Measurements from ENCODE around the gene MEN1. TPM values are rescaled to one million over a fixed set of nuclear protein-coding genes. Genes with fewer than 3 reads are reported as not detected.
A peak's percentile ranks its signal among the peaks of the same experiment; 100 is the strongest.

MEN1 gene
- total RNA-seq, 2 experiments from 2014 or later = 44.4 to 72.4 TPM

DNA sequence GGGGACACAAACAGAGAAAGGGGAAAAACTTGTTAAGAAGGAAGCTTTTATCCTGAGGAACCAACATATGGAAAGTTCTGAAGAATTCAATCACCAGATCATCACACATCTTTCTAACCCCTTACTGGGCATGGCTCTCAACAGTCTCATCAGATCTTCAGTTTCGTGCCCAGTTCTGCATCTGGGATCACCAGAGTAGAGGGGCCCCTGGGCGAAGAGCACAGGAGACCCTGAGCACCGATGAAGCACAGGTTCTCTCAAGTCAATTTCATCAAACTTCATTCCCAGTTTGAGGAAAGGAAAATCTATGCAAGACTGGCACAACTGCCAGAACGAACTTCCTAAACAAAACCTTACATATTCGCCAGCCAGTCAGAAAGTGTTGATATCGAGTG lies 42.1 kb downstream of the MEN1 start:
- H3K4me2 ChIP-seq (ENCODE audit: low read length) = no peak overlapping the region
- H3K27ac ChIP-seq (ENCODE audit: low read depth, low read length, poor library complexity, severe bottlenecking) = no peak overlapping the region
- peaks cover 99% of the 10 kb centered on the region for H3K36me3 ChIP-seq (ENCODE audit: insufficient read depth, low read length)
- TF ChIP-seq, protein P1, sequence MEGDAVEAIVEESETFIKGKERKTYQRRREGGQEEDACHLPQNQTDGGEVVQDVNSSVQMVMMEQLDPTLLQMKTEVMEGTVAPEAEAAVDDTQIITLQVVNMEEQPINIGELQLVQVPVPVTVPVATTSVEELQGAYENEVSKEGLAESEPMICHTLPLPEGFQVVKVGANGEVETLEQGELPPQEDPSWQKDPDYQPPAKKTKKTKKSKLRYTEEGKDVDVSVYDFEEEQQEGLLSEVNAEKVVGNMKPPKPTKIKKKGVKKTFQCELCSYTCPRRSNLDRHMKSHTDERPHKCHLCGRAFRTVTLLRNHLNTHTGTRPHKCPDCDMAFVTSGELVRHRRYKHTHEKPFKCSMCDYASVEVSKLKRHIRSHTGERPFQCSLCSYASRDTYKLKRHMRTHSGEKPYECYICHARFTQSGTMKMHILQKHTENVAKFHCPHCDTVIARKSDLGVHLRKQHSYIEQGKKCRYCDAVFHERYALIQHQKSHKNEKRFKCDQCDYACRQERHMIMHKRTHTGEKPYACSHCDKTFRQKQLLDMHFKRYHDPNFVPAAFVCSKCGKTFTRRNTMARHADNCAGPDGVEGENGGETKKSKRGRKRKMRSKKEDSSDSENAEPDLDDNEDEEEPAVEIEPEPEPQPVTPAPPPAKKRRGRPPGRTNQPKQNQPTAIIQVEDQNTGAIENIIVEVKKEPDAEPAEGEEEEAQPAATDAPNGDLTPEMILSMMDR (conservative IDR thresholded peaks at IDR 0.05; ENCODE audit: low read length) = no peak
- TF ChIP-seq EZH2phosphoT487 (IDR thresholded peaks at IDR 0.05; ENCODE audit: borderline replicate concordance, low read depth, low read length) = no peak
- intact Hi-C loops (cut with micrococcal nuclease; ENCODE audit: unreplicated experiment) = no loop called here
- H4K20me1 ChIP-seq (ENCODE audit: insufficient read depth, low read length) = peaks cover 61% of the 10 kb centered on the region
- ChIA-PET POLR2A (no interaction called here), CTCF (ENCODE audit: unreplicated experiment) (interaction anchor here (0.8 kb wide), 1 partner anchor 80 kb away, joined by 3 read pairs; no protein-coding TSS in a partner anchor)
- H3K9me3 ChIP-seq (ENCODE audit: low read length) = no peaks in the 10 kb centered on the region
- no peak overlapping the region for H3K4me3 ChIP-seq (ENCODE audit: low read depth, low read length, poor library complexity, severe bottlenecking)
- H2AFZ ChIP-seq (ENCODE audit: low read length) = no peak overlapping the region
- peaks cover 50% of the 10 kb centered on the region for H3K4me1 ChIP-seq (ENCODE audit: insufficient read depth, low read length, poor library complexity, severe bottlenecking)
- no peaks in the 10 kb centered on the region for H3K9me2 ChIP-seq (ENCODE audit: insufficient read depth, low read length)
- H3K79me2 ChIP-seq (ENCODE audit: insufficient read depth, low read depth, low read length) = peaks cover 62% of the 10 kb centered on the region
- DNase-seq (ENCODE audit: low spot score) = no peak
- BruUV-seq (replicated peaks) = no TSS peak

GRCh38 chr11:64767344-64768299 lies 42.7 kb downstream of the MEN1 start:
- no peak overlapping the region for H3K27ac ChIP-seq (ENCODE audit: low read depth, low read length, poor library complexity, severe bottlenecking)
- H3K9me3 ChIP-seq (ENCODE audit: low read length) = no peaks in the 10 kb centered on the region
- CTCF ChIA-PET (ENCODE audit: unreplicated experiment) = interaction anchor here (0.8 kb wide), 1 partner anchor 81 kb away, joined by 3 read pairs; no protein-coding TSS in a partner anchor
- H2AFZ ChIP-seq (ENCODE audit: low read length) = no peak overlapping the region
- no peak overlapping the region for H3K4me2 ChIP-seq (ENCODE audit: low read length)
- DNase-seq (ENCODE audit: low spot score) = peak; percentile 78
- intact Hi-C loops (cut with micrococcal nuclease; ENCODE audit: unreplicated experiment) = loop anchor here (1.0 kb wide), 1 partner anchor 24 kb away; no protein-coding TSS in a partner anchor
- H3K9me2 ChIP-seq (ENCODE audit: insufficient read depth, low read length) = no peaks in the 10 kb centered on the region
- no peak for TF ChIP-seq EZH2phosphoT487 (IDR thresholded peaks at IDR 0.05; ENCODE audit: borderline replicate concordance, low read depth, low read length)
- TF ChIP-seq, protein P1 (conservative IDR thresholded peaks at IDR 0.05; ENCODE audit: low read length) = peak; percentile 90
- H3K79me2 ChIP-seq (ENCODE audit: insufficient read depth, low read depth, low read length) = peaks cover 56% of the 10 kb centered on the region
- no TSS peak for BruUV-seq (replicated peaks)
- no peak overlapping the region for H3K4me3 ChIP-seq (ENCODE audit: low read depth, low read length, poor library complexity, severe bottlenecking)
- POLR2A ChIA-PET = no interaction called here
- peaks cover 50% of the 10 kb centered on the region for H3K4me1 ChIP-seq (ENCODE audit: insufficient read depth, low read length, poor library complexity, severe bottlenecking)
- peaks cover 55% of the 10 kb centered on the region for H4K20me1 ChIP-seq (ENCODE audit: insufficient read depth, low read length)
- H3K36me3 ChIP-seq (ENCODE audit: insufficient read depth, low read length) = peaks cover 99% of the 10 kb centered on the region

DNA sequence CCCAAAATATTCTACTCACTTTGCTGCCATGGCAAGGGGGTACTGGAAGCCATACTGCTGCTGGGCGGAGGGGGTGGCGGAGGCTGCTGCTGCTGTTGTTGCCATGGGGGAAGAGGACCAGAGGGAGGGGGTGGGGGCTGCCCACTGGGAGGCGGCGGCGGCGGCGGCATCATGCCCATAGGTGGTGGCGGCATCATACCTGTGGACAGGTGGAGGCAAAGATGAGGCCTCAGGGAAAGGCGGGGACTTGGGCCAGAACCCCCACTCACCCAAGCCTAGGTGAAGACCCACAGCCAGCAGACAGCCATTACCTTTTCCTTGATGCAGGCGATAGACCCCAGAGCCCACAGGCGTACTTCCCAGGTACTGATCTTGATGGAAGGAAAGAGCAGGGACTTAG lies 43.5 kb downstream of the MEN1 start:
- POLR2A ChIA-PET = no interaction called here

More for the DNA sequence above, 43.5 kb downstream of the MEN1 start:
- H3K27ac ChIP-seq (ENCODE audit: low read depth, low read length, poor library complexity, severe bottlenecking) = no peak overlapping the region
- DNase-seq (ENCODE audit: low spot score) = no peak
- intact Hi-C loops (cut with micrococcal nuclease; ENCODE audit: unreplicated experiment) = loop anchor here (1.0 kb wide), 1 partner anchor 24 kb away; no protein-coding TSS in a partner anchor
- no peak overlapping the region for H2AFZ ChIP-seq (ENCODE audit: low read length)
- H3K4me1 ChIP-seq (ENCODE audit: insufficient read depth, low read length, poor library complexity, severe bottlenecking) = peaks cover 50% of the 10 kb centered on the region
- no peak overlapping the region for H3K4me3 ChIP-seq (ENCODE audit: low read depth, low read length, poor library complexity, severe bottlenecking)
- peaks cover 47% of the 10 kb centered on the region for H4K20me1 ChIP-seq (ENCODE audit: insufficient read depth, low read length)
- CTCF ChIA-PET (ENCODE audit: unreplicated experiment) = no interaction called here
- peaks cover 97% of the 10 kb centered on the region for H3K36me3 ChIP-seq (ENCODE audit: insufficient read depth, low read length)
- no peaks in the 10 kb centered on the region for H3K9me2 ChIP-seq (ENCODE audit: insufficient read depth, low read length)
- peaks cover 48% of the 10 kb centered on the region for H3K79me2 ChIP-seq (ENCODE audit: insufficient read depth, low read depth, low read length)
- TF ChIP-seq EZH2phosphoT487 (IDR thresholded peaks at IDR 0.05; ENCODE audit: borderline replicate concordance, low read depth, low read length) = no peak
- TF ChIP-seq, protein P1 (conservative IDR thresholded peaks at IDR 0.05; ENCODE audit: low read length) = no peak
- no peak overlapping the region for H3K4me2 ChIP-seq (ENCODE audit: low read length)
- no peaks in the 10 kb centered on the region for H3K9me3 ChIP-seq (ENCODE audit: low read length)
- no TSS peak for BruUV-seq (replicated peaks)

Data from OCI-LY7 (cell line).